Endothelial cell of umbilical vein (primary cell): ENCODE results near the gene BTG1. TPM values are rescaled to one million over a fixed set of nuclear protein-coding genes. Genes with fewer than 3 reads are reported as not detected.

Source experiments
- BruUV-seq: library from RNA; stranded (reverse); fragments of 400-500 nt; replicated peaks from 2 replicates; lab custom pipeline; 2021; lab: Mats Ljungman, UMichigan
- CTCF ChIA-PET: fragments of 300-600, 350-600 bp; sonication (Branson Sonifier 250); formaldehyde crosslinking; loops from one replicate; lab custom pipeline; 2021; ENCODE audit warnings: antibody characterized with exemption, inconsistent platforms; lab: Charles Lee
- POLR2A ChIA-PET: fragments of 300-600, 350-600 bp; sonication (Branson Sonifier 250); formaldehyde crosslinking; loops from one replicate; lab custom pipeline; 2021; ENCODE audit warnings: antibody characterized with exemption, inconsistent platforms; lab: Charles Lee
- DNase-seq: peaks from one replicate; pipeline ENCODE4 v3.0.0-alpha.2; 2011; ENCODE audit warnings: low read depth, low spot score
- FAIRE-seq: peaks from 2 replicates; lab custom pipeline; 2011; peaks lifted over from hg19 to GRCh38; lab: Jason Lieb, UNC
- H2AFZ ChIP-seq: 2 replicates; pipeline ENCODE4 v1.6.0; 2012; ENCODE audit warnings: low read depth, low read length, control low read depth, inconsistent platforms
- H3K27ac ChIP-seq: 2 replicates; pipeline ENCODE4 v1.5.1; 2011; ENCODE audit warnings: low read depth, mild to moderate bottlenecking, control low read depth, low read length, moderate library complexity; ENCODE audit not compliant: insufficient read depth
- H3K27me3 ChIP-seq, 2 experiments: 2 replicates each; pipeline versions ENCODE4 v1.6.0 to v1.6.1; 2011; ENCODE audit warnings: low read length in 2 of 2, mixed read lengths in 1 of 2; ENCODE audit not compliant: control insufficient read depth in 2 of 2, insufficient read depth in 2 of 2
- H3K36me3 ChIP-seq, 2 experiments: 2 replicates in 1 of 2; 3 replicates in 1 of 2; pipeline ENCODE4 v1.5.1; 2011; ENCODE audit warnings: low read length in 2 of 2, mild to moderate bottlenecking in 1 of 2, moderate library complexity in 1 of 2; ENCODE audit not compliant: control insufficient read depth in 2 of 2, insufficient read depth in 2 of 2; ENCODE audit errors: extremely low read depth in 1 of 2
- H3K4me1 ChIP-seq: 3 replicates; pipeline ENCODE4 v1.5.1; 2011; ENCODE audit warnings: mild to moderate bottlenecking, low read length; ENCODE audit not compliant: control insufficient read depth, insufficient read depth; ENCODE audit errors: extremely low read depth
- H3K4me2 ChIP-seq: 2 replicates; pipeline ENCODE4 v1.6.1; 2011; ENCODE audit warnings: low read length, control low read depth, mixed read lengths; ENCODE audit not compliant: insufficient read depth
- H3K4me3 ChIP-seq, 3 experiments: fragments of 200-600 bp in 1 of 3; sonication (generic), shearing (Covaris generic) in 1 of 3; replicated peaks in 1 of 3; 2 replicates each; pipeline ENCODE4 v1.5.1; 2011 to 2016; ENCODE audit warnings: control low read depth in 3 of 3, low read length in 3 of 3, mild to moderate bottlenecking in 2 of 3, inconsistent platforms in 1 of 3, low read depth in 1 of 3, moderate library complexity in 1 of 3; ENCODE audit not compliant: insufficient read depth in 1 of 3
- H3K79me2 ChIP-seq: 2 replicates; pipeline ENCODE4 v1.6.0; 2012; ENCODE audit warnings: low read length, inconsistent platforms; ENCODE audit not compliant: control insufficient read depth, insufficient read depth
- H3K9ac ChIP-seq: replicated peaks from 2 replicates; pipeline ENCODE3; 2011; ENCODE audit warnings: low read length, control low read depth; ENCODE audit not compliant: insufficient read depth; ENCODE audit errors: extremely low read depth
- H3K9me1 ChIP-seq: replicated peaks from 3 replicates; pipeline ENCODE4 v1.6.0; 2011; ENCODE audit warnings: mild to moderate bottlenecking, low read length; ENCODE audit not compliant: control insufficient read depth, insufficient read depth; ENCODE audit errors: extremely low read depth
- H3K9me3 ChIP-seq: replicated peaks from 2 replicates; pipeline ENCODE4 v1.5.1; 2012; ENCODE audit warnings: low read length, inconsistent platforms; ENCODE audit not compliant: control insufficient read depth, insufficient read depth
- H4K20me1 ChIP-seq: replicated peaks from 2 replicates; pipeline ENCODE3; 2011; ENCODE audit warnings: mild to moderate bottlenecking, low read length; ENCODE audit not compliant: control insufficient read depth, insufficient read depth; ENCODE audit errors: extremely low read depth
- CTCF ChIP-seq, 2 donors: IDR thresholded peaks; 1 replicate in 1 of 2; 2 replicates in 1 of 2; pipeline ENCODE4 v1.5.1; 2011; ENCODE audit warnings: low read length in 2 of 2, mild to moderate bottlenecking in 2 of 2, moderate library complexity in 2 of 2, control low read depth in 1 of 2, inconsistent platforms in 1 of 2, low read depth in 1 of 2; ENCODE audit not compliant: insufficient read depth in 1 of 2; ENCODE audit errors: extremely low read depth in 1 of 2
- EZH2 ChIP-seq: IDR thresholded peaks from 2 replicates; pipeline ENCODE4 v1.6.1; 2012; ENCODE audit warnings: borderline replicate concordance, low read depth, mild to moderate bottlenecking, moderate library complexity, low read length, inconsistent platforms; ENCODE audit not compliant: severe bottlenecking
- FOS ChIP-seq: IDR thresholded peaks from 2 replicates; pipeline ENCODE4 v1.6.1; 2011; ENCODE audit warnings: mild to moderate bottlenecking, low read length, moderate library complexity, borderline replicate concordance; ENCODE audit not compliant: insufficient read depth
- GATA2 ChIP-seq: IDR thresholded peaks from 2 replicates; pipeline ENCODE4 v1.7.0; 2011; ENCODE audit warnings: low read depth, mild to moderate bottlenecking, moderate library complexity, mixed read lengths, low read length; ENCODE audit not compliant: insufficient read length, insufficient read depth
- MAX ChIP-seq: IDR thresholded peaks from 2 replicates; pipeline ENCODE4 v1.6.1; 2011; ENCODE audit not compliant: insufficient read depth, insufficient read length
- MYC ChIP-seq: IDR thresholded peaks from one replicate; pipeline ENCODE4 v1.6.1; 2011; ENCODE audit warnings: mild to moderate bottlenecking, low read depth, low read length
- POLR2A ChIP-seq: IDR thresholded peaks from 2 replicates; pipeline ENCODE4 v1.6.1; 2012; ENCODE audit warnings: low read depth, mild to moderate bottlenecking, control low read depth, low read length
- POLR2AphosphoS5 ChIP-seq: IDR thresholded peaks from 2 replicates; pipeline ENCODE4 v1.6.1; 2012; ENCODE audit warnings: low read depth, mild to moderate bottlenecking, control low read depth, low read length, moderate library complexity; ENCODE audit not compliant: insufficient read depth
- dilution Hi-C: fragments of 300-500 bp; cut with MboI; formaldehyde crosslinking; loops from one replicate; pipeline ENCODE4 v1.15.0; 2019; ENCODE audit warnings: low sequenced_read_pairs; ENCODE audit not compliant: extremely low pct_ligation_motif_present
- intact Hi-C: fragments of 100-400 bp; cut with micrococcal nuclease; formaldehyde crosslinking; loops from one replicate; pipeline ENCODE4 v1.10.0; 2022
- polyA plus RNA-seq, 4 experiments: library from polyadenylated mRNA; depleted of rRNA in 3 of 4; stranded (reverse) in 3 of 4; unstranded in 1 of 4; fragments of >200 nt; gene quantifications; 2 replicates each; pipeline versions ENCODE4 v1.2.1 to v1.2.3, GENCODE V29; 2011 to 2012; ENCODE audit warnings: missing spikeins in 1 of 4
- total RNA-seq: library from RNA; stranded (reverse); gene quantifications from 2 replicates; pipeline ENCODE4 v1.2.3, GENCODE V29; 2021

The BTG1 gene
- total and polyA plus RNA-seq, 2 donors (not counting 3 experiments of a cell fraction or from before 2014, with no cell fraction given) = 42.8 to 104 TPM

- CTCF ChIA-PET = interaction anchor here (0.7 to 1.5 kb wide), 5 partner anchors 11 to 1952 kb away, joined by 3 to 4 read pairs (median 3); no protein-coding TSS in a partner anchor
- FAIRE-seq (no peak), DNase-seq (no peak)
- Histone ChIP-seq H3K27ac (no peak overlapping the region), H4K20me1 (no peaks in the 10 kb centered on the region), H2AFZ (no peak overlapping the region), H3K4me1 (no peaks in the 10 kb centered on the region), H3K4me2 (no peak overlapping the region), H3K36me3 (no peaks in the 10 kb centered on the region), H3K9ac (no peak overlapping the region), H3K27me3 (no peaks in the 10 kb centered on the region), H3K79me2 (peaks cover 8% of the 10 kb centered on the region), H3K9me1 (no peaks in the 10 kb centered on the region), H3K9me3 (no peaks in the 10 kb centered on the region), H3K4me3 (no peak overlapping the region)
- dilution Hi-C loops (no loop called here), intact Hi-C loops (loop anchor here (5.0 kb wide), 1 partner anchor 403 kb away; no protein-coding TSS in a partner anchor)
- BruUV-seq = no TSS peak
- TF ChIP-seq MAX (no peak), CTCF (IDR thresholded peaks at IDR 0.05; ENCODE audit: extremely low read depth in 1 of 2, insufficient read depth in 1 of 2, low read depth in 1 of 2, low read length in 2 of 2) (no peak), FOS (no peak), EZH2 (no peak), POLR2A (no peak), POLR2AphosphoS5 (no peak), MYC (no peak), GATA2 (no peak)
- POLR2A ChIA-PET = no interaction called here
Measured at GRCh38 chr12:92149563-92149962, 3.9 kb upstream of the BTG1 start.
